Fibroblast of lung (primary cell): ENCODE measurements around the gene CLEC2A. TPM values are rescaled to one million over a fixed set of nuclear protein-coding genes. Genes with fewer than 3 reads are reported as not detected.
"Not testable (repeated sequence)": the region's sequence is repeated elsewhere in the genome, so short reads cannot be mapped to it uniquely, and the experiment has no call there.

Source experiments
- DNase-seq, 2 donors: peaks; one replicate each; pipeline versions ENCODE4 v3.0.0 to v3.0.0-alpha.2; 2010; ENCODE audit warnings: low read depth in 2 of 2
- H2AFZ ChIP-seq: 2 replicates; pipeline ENCODE4 v1.5.1; 2012; ENCODE audit warnings: low read length, control low read depth, inconsistent platforms
- H3K27ac ChIP-seq: 2 replicates; pipeline ENCODE4 v1.5.1; 2011; ENCODE audit warnings: low read length, control low read depth; ENCODE audit not compliant: insufficient read depth
- H3K27me3 ChIP-seq: 2 replicates; pipeline ENCODE4 v1.5.1; 2011; ENCODE audit warnings: mild to moderate bottlenecking, low read length; ENCODE audit not compliant: control insufficient read depth, insufficient read depth
- H3K36me3 ChIP-seq: 2 replicates; pipeline ENCODE4 v1.5.1; 2011; ENCODE audit warnings: low read length; ENCODE audit not compliant: control insufficient read depth, insufficient read depth
- H3K4me1 ChIP-seq: 2 replicates; pipeline ENCODE4 v1.5.1; 2011; ENCODE audit warnings: low read length; ENCODE audit not compliant: control insufficient read depth, insufficient read depth; ENCODE audit errors: extremely low read depth
- H3K4me2 ChIP-seq: 2 replicates; pipeline ENCODE4 v1.5.1; 2011; ENCODE audit warnings: low read length, control low read depth; ENCODE audit not compliant: insufficient read depth; ENCODE audit errors: extremely low read depth
- H3K4me3 ChIP-seq, 4 experiments: fragments of 200-600 bp in 1 of 4; sonication (generic) in 1 of 4; replicated peaks in 1 of 4; 2 replicates each; pipeline ENCODE4 v1.5.1; 2011 to 2016; ENCODE audit warnings: low read length in 4 of 4, low read depth in 3 of 4, mild to moderate bottlenecking in 3 of 4, control low read depth in 2 of 4, inconsistent platforms in 1 of 4, mixed read lengths in 1 of 4; ENCODE audit not compliant: insufficient read depth in 1 of 4; ENCODE audit errors: control extremely low read depth in 1 of 4
- H3K79me2 ChIP-seq: 2 replicates; pipeline ENCODE4 v1.5.1; 2012; ENCODE audit warnings: mild to moderate bottlenecking, low read length, inconsistent platforms; ENCODE audit not compliant: control insufficient read depth, insufficient read depth
- H3K9ac ChIP-seq: 2 replicates; pipeline ENCODE4 v1.5.1; 2011; ENCODE audit warnings: mild to moderate bottlenecking, low read length, control low read depth; ENCODE audit not compliant: insufficient read depth
- H3K9me3 ChIP-seq: 2 replicates; pipeline ENCODE4 v1.5.1; 2012; ENCODE audit warnings: low read depth, low read length; ENCODE audit not compliant: control insufficient read depth, insufficient read depth
- H4K20me1 ChIP-seq: 2 replicates; pipeline ENCODE4 v1.5.1; 2011; ENCODE audit warnings: low read length; ENCODE audit not compliant: control insufficient read depth, insufficient read depth; ENCODE audit errors: extremely low read depth
- EZH2 ChIP-seq: IDR thresholded peaks from 2 replicates; pipeline ENCODE4 v1.5.1; 2012; ENCODE audit warnings: low read length, control low read depth, mild to moderate bottlenecking; ENCODE audit errors: missing control alignments
- polyA plus RNA-seq, 2 donors: library from polyadenylated mRNA; depleted of rRNA in 1 of 2; stranded (reverse) in 1 of 2; unstranded in 1 of 2; fragments of >200 nt; gene quantifications; 2 replicates each; pipeline ENCODE4 v1.2.1, GENCODE V29; 2011 to 2012; ENCODE audit warnings: missing spikeins in 1 of 2
- total RNA-seq: library from RNA; depleted of rRNA; stranded (reverse); fragments of >200 nt; gene quantifications from 2 replicates; pipeline ENCODE4 v1.2.1, GENCODE V29; 2014
- TF ChIP-seq, protein P1 (sequence below), 2 donors: IDR thresholded peaks in 1 of 2; conservative IDR thresholded peaks in 1 of 2; 1 replicate in 1 of 2; 2 replicates in 1 of 2; pipeline ENCODE4 v1.5.1; 2011 to 2012; ENCODE audit warnings: low read length in 2 of 2, control low read depth in 1 of 2, inconsistent platforms in 1 of 2, low read depth in 1 of 2, mild to moderate bottlenecking in 1 of 2

Gene CLEC2A
- total and polyA plus RNA-seq, 2 donors (not counting 1 experiment from before 2014, with no cell fraction given): not detected

- no peaks in the 10 kb centered on the region for H3K27me3 ChIP-seq
- H2AFZ ChIP-seq: no peak overlapping the region
- H4K20me1 ChIP-seq: no peaks in the 10 kb centered on the region
- H3K36me3 ChIP-seq: no peaks in the 10 kb centered on the region
- no peaks in the 10 kb centered on the region for H3K4me1 ChIP-seq
- H3K9ac ChIP-seq: no peak overlapping the region
- no peak for DNase-seq
- no peak overlapping the region for H3K27ac ChIP-seq
- H3K79me2 ChIP-seq: no peaks in the 10 kb centered on the region
- no peak overlapping the region for H3K4me2 ChIP-seq
- H3K4me3 ChIP-seq: no peak overlapping the region
- H3K9me3 ChIP-seq: no peaks in the 10 kb centered on the region
- TF ChIP-seq EZH2: no peak
- TF ChIP-seq, protein P1, sequence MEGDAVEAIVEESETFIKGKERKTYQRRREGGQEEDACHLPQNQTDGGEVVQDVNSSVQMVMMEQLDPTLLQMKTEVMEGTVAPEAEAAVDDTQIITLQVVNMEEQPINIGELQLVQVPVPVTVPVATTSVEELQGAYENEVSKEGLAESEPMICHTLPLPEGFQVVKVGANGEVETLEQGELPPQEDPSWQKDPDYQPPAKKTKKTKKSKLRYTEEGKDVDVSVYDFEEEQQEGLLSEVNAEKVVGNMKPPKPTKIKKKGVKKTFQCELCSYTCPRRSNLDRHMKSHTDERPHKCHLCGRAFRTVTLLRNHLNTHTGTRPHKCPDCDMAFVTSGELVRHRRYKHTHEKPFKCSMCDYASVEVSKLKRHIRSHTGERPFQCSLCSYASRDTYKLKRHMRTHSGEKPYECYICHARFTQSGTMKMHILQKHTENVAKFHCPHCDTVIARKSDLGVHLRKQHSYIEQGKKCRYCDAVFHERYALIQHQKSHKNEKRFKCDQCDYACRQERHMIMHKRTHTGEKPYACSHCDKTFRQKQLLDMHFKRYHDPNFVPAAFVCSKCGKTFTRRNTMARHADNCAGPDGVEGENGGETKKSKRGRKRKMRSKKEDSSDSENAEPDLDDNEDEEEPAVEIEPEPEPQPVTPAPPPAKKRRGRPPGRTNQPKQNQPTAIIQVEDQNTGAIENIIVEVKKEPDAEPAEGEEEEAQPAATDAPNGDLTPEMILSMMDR (conservative IDR thresholded peaks at IDR 0.05 in 1 of 2, IDR thresholded peaks at IDR 0.05 in 1 of 2; ENCODE audit: low read depth in 1 of 2, low read length in 2 of 2): no peak
Observed at GRCh38 chr12:9881988-9882387, 50.2 kb downstream of the CLEC2A start.

DNA sequence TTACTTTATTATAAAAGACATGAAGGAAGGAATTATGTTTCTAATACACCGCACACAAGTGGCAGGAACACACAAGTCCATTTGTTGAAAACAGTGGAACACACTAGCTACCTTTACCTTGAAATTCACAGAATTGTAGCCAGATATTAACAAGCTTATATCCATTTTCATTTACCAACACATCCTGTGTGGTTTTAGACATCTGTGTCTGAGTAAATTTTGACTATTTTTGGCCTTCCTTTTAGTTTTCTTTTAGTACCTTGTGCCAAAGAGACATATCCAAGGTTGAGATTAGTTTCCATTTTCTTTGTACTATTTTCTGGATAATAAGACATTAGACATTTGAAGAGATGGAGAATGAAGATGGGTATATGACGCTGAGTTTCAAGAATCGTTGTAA, 50.9 kb downstream of the CLEC2A start, which contains the start of gene KLRF2:
Gene KLRF2, plus strand, starts transcription at position 244 of the 400 bp plus-strand sequence. Its CDS starts 107 bp downstream, at position 351.
- Histone ChIP-seq H3K4me3 (no peak within 1 kb of the TSS), H3K27ac (no peak within 1 kb of the TSS), H3K36me3 (no peaks in the 10 kb centered on the region), H3K9ac (no peak within 1 kb of the TSS), H4K20me1 (no peaks in the 10 kb centered on the region), H2AFZ (no peak within 1 kb of the TSS), H3K79me2 (no peaks in the 10 kb centered on the region), H3K4me1 (no peaks in the 10 kb centered on the region), H3K9me3 (no peaks in the 10 kb centered on the region), H3K4me2 (no peak within 1 kb of the TSS), H3K27me3 (no peaks in the 10 kb centered on the region)
- TF ChIP-seq, protein P1 (conservative IDR thresholded peaks at IDR 0.05 in 1 of 2, IDR thresholded peaks at IDR 0.05 in 1 of 2; ENCODE audit: low read depth in 1 of 2, low read length in 2 of 2): no peak
- no peak for TF ChIP-seq EZH2
- DNase-seq: no peak

DNA sequence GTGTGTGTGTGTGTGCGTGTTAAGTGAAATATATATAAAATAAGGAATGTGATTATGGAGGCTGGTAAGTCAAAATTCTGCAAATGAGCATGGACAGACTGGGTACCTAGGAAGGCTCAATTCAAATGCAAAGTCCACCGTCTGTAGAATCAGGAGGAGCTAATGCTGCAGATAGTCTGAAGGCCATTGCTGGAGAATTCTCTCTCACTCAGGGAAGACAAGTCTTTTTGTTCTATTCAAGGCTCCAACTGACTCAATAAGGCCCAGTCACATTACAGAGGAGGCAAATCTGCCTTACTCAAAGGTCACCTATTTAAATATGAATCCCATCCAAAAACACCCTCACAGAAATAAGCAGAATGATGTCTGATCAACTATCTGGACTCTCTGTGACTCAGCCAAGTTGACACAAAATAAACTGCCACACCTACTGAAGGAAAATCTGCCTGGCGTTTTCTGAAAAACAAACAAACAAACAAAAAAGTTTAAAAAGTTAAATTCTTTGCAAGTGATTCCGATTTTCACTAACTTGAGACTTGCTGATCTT, 51.6 kb downstream of the CLEC2A start:
- TF ChIP-seq, protein P1 (conservative IDR thresholded peaks at IDR 0.05 in 1 of 2, IDR thresholded peaks at IDR 0.05 in 1 of 2; ENCODE audit: low read depth in 1 of 2, low read length in 2 of 2): no peak
- TF ChIP-seq EZH2: no peak
- Histone ChIP-seq H2AFZ (no peak overlapping the region), H3K27me3 (no peaks in the 10 kb centered on the region), H3K36me3 (no peaks in the 10 kb centered on the region), H3K4me3 (no peak overlapping the region), H3K9me3 (no peaks in the 10 kb centered on the region), H3K79me2 (no peaks in the 10 kb centered on the region), H3K9ac (no peak overlapping the region), H3K4me2 (no peak overlapping the region), H3K4me1 (no peaks in the 10 kb centered on the region), H3K27ac (no peak overlapping the region), H4K20me1 (no peaks in the 10 kb centered on the region)
- no peak for DNase-seq

DNA sequence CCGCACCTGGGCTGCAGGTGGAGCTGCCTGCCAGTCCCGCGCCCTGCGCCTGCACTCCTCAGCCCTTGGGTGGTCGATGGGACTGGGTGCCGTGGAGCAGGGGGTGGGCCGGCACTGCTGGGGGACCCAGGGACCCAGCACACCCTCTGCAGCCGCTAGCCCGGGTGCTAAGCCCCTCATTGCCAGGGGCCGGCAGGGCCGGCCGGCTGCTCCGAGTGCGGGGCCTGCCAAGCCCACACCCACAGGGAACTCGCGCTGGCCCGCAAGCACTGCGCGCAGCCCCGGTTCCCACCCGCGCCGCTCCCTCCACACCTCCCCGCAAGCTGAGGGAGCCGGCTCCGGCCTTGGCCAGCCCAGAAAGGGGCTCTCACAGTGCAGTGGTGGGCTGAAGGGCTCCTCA, 56.0 kb downstream of the CLEC2A start:
- H3K4me1 ChIP-seq, H2AFZ ChIP-seq, H3K9ac ChIP-seq, H3K79me2 ChIP-seq, H3K27ac ChIP-seq, H3K4me2 ChIP-seq, H3K4me3 ChIP-seq, H3K27me3 ChIP-seq, H4K20me1 ChIP-seq, H3K9me3 ChIP-seq, H3K36me3 ChIP-seq, DNase-seq: not testable (repeated sequence)
